CD4-positive, alpha-beta T cell treated with Interferon alpha-2 for 1 hour (primary cell): ENCODE data around the gene OR10J5.
"Not testable (repeated sequence)": the region's sequence is repeated elsewhere in the genome, so short reads cannot be mapped to it uniquely, and the experiment has no call there.

Experiments
- DNase-seq, 2 donors: peaks; one replicate each; pipeline ENCODE4 v3.0.0-alpha.2; 2020 to 2022

The OR10J5 gene, protein sequence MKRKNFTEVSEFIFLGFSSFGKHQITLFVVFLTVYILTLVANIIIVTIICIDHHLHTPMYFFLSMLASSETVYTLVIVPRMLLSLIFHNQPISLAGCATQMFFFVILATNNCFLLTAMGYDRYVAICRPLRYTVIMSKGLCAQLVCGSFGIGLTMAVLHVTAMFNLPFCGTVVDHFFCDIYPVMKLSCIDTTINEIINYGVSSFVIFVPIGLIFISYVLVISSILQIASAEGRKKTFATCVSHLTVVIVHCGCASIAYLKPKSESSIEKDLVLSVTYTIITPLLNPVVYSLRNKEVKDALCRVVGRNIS

DNA sequence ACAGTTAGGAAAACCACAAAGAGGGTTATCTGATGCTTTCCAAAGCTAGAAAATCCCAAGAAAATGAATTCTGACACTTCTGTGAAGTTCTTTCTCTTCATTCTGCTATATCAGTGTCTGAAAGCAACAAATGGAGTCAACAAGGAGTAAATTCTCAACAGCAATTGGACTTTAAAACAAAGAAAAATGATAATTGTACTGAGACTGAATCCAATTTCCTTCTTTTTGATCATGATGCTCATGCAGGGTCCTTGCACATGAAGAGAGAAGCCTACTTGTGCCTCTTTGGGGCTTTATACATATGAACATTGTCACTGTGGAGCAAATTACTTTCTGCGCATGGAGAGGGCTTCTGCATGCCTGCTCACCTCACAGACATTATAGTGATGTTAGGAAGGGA lies at the start of gene OR10J5:
Gene OR10J5 (minus strand): TSS at position 101 of the 400 bp plus-strand sequence. CDS start 0 bp downstream, at position 101.
- no peak for DNase-seq

DNA sequence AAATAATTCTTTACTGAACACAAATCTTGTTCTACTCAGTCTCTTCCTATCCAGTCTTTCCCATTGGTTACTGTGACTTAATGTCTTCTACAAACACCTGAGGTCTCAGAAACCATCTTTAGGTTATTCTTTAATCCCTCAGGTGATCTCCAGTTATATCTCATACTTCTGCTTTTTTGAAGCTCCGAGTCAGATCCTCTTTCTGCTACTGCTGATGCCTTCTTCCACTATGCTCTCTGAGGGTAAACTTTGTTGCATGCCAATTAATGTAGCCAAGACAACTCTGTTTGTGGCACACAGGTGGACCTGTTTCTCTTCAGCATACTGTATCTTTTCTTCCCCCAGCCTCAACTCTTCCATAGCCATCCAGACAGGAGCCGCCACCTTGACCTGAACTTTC lies 48.7 kb upstream of the OR10J5 start:
- DNase-seq = no peak

DNA sequence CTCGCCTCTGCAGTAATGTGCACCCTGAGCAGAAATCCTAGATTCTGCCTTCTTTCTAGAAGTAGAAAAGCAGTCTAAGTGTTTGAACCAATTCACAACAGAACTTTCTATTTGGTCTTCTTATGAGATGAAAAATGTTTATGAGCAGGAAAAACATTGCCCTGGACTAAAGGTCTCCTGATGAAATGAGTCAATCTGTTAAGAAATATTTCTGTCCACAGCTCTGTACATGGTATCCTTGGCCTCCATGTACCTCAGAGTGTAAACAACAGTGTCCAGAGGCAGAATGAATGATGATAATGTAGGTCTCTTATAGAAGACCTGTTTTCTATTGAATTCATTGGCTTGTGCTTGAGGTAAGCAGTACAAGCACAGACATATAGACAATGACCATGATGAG lies 45.6 kb upstream of the OR10J5 start:
- no peak for DNase-seq

DNA sequence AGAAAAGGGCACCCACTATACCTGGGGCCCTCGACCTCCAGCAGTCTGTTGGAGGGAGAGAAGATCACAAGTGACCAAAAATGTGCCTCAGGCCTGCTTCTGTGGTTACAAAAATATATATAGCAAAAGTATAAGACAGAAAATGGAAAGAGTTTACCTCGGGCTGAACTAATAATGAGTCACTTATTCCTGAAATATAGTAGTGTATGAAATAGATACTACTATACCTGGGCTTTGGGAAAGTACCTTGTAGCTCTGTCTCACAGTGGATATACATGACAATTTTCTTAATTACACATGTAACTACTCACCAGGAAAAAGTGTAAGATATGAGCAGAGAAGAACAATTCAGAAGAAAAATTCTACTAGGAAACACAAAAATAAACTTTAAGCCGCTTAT lies 44.5 kb upstream of the OR10J5 start:
- DNase-seq = no peak

DNA sequence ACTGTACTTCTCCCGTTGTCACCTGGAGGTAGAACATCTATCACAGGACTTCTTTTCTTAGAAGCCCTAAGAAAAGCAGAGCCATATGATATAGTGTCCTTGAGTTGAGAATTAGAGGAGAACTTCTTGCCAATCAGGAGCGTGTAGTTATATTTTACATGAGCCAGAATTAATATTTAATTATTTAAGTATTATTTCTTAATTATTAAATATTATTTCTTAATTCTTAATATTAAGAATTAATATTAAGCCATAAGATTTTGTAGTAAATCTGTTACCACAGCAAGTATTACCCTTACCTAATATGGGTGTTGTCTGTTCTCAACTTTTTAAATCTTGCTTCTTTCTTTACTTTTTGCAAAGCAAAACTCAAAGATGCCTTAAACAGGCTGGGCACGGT lies 41.6 kb upstream of the OR10J5 start:
- no peak for DNase-seq

DNA sequence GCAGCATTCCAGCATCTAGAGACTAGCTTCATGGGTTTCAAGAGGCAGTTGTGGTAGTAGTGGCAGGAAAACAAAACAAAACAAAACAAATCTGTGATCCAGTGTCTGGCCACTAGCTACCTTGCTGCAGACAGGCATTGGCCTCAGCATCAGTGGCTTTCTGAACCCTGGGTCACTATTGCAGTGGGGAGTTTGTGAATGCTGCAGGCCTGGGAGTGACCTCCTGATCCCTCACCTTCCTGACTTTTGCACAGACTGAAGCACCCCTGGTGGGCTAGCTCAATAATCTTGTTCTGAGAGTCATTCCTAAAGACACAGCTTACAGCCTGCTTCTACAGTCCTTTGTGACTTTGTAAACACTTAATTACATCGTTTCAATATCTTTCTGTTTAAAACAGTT lies 26.9 kb upstream of the OR10J5 start:
- DNase-seq = no peak

DNA sequence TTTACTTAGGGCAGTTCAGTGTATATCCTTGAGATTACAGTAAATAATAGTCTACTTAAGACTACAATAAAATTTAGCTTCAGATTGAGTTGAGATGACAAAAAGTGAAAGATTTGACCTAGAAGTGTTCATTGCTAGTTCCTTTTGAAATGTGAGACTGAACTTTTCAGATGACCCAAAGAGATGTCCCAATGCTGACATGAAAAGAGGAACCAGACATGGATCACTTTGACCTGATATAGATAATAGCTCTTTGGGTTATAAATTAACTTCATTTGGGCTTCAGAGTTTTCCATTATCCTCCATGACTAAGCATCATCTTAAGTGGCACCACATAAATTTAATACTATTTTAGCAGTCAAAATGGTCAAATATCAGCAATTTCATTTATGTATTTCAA lies 25.7 kb upstream of the OR10J5 start:
- DNase-seq = no peak

DNA sequence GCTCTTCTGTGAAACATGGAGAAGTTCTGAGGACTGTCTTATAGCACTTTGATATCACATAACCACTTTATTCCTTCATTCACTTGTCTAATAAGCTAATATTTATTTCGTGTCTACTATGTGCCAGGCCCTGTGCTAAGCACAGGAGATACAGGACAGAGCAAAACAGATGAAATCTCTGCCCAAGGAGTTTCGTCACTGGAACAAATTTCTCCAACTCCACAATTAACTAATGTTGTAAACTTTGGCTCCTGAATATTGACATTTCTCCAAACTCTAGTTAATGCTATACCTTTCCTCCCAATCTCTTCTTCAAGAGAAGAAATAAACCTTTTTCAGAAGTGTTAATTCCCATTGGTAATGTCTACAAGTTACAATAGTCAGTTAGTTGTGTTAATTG lies 24.8 kb upstream of the OR10J5 start:
- DNase-seq = no peak

DNA sequence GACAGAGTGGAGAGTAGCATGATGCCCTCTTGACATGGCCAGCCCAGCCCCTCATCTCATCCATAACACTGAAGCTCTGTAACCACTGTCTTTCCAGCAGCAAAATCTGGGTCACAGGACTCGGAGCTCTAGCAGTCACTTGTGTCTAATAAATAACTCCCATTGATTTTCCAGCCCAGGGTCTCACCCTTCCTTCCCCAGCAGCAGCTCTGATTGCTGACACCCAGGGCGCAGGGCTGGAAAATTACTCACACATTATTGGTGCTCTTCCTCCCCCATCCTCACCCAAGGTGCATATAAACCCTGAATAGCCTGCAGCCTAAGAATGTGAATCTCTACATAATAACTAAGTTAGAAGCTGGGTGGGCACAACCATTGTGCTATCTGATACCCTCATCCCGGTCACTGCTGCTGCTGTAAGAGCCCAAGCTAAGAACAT lies 21.1 kb upstream of the OR10J5 start:
- DNase-seq = no peak

DNA sequence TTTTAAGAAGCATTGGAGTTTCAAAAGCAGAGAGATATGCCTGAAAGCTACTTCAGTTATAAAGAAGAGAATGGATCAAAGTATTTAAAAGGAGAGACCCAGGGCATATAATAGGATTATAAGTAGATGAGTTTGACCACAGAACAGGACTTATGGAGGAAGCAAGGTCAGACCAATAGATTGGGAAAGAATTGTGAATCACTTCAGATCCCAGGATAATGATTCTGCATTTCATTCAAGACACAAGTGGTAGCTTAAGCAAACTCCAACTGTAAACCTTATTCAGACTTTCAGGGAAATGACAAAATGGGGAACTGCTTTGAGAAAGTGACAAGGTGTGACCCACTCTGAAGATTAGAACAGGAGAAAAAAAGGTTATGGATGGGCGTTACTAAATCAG lies 18.9 kb upstream of the OR10J5 start:
- no peak for DNase-seq

DNA sequence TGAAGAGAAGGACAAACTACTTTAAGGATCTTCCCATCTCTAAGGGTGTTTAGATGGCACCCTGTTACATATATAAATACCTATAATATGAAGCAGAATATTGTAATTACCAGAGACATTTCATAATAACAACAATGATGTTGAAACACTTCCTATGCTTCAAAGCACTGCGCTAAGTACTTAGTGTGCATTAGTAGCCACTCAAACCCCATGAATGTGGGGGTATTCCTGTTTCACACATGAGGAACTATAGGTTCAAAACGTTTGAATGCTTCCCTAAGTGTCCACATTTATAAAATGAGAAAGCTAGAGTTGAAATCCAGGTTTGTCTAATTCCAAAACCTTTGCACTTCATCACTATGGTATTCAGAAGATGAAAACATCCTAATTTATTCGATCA lies 18.5 kb upstream of the OR10J5 start:
- DNase-seq = no peak

DNA sequence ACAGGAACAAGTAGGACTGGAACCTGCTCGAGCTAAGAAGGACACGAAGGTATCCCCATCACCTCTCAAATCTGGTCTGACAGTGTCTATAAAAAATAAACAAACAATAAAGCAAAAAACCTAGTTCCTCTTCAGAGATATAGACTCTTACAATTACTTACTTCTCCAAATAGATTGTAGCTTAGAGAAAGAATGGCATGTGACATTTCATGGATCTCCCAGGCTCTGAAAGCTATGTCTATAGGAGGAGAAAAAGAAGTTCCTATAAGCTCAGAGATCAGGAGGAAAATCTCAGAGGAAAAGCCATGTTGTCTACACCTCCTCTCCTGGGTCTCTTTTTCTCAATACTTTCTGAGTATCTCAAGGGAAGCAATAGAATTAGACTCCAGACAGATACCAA lies 12.3 kb upstream of the OR10J5 start:
- DNase-seq = no peak

DNA sequence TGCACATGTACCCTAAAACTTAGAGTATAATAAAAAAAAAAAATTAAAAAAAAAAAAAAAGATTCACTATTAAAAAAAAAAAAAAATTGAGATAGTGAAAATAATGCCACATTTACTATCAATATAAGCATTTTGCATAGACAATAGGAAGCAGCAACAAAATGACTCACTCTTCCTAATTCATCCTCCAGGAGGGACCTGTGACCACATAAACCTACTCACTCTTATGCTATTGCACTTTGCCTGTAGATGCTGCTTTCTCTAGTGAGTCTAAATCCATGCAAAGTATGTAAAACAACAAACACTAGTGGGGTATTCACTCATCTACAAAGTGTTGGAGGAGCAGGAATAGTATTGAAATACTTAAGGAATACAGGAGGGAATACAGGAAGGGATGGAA lies 2.9 kb downstream of the OR10J5 start:
- no peak for DNase-seq

DNA sequence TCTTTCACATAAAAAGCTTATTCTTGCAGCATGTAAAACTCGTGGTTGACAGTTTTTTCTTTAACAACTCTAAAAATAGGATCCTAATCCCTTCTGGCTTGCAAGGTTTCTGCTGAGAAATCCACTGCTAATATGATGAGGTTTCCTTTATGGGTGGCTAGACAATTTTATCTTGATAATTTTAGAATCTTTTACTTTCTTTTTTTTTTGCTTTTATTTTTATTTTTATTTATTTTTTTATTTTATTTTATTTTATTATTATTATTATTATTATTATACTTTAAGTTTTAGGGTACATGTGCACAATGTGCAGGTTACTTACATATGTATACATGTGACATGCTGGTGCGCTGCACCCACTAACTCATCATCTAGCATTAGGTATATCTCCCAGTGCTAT lies 11.0 kb downstream of the OR10J5 start:
- not testable (repeated sequence) for DNase-seq

DNA sequence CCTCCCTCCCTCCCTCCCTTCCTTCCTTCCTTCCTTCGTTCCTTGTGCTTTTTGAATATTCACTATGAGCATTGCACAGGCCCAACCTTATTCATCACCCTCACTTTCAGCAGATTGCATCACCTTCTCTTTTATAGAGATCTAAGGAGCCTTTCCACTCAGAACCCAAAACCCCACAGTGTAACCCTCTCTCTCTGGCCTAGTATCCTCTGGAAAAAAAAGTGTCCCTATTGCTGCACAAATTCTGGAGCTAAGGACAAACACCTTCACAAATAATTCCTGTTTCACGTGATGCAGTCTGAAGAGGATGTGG lies 25.6 kb downstream of the OR10J5 start:
- no peak for DNase-seq

DNA sequence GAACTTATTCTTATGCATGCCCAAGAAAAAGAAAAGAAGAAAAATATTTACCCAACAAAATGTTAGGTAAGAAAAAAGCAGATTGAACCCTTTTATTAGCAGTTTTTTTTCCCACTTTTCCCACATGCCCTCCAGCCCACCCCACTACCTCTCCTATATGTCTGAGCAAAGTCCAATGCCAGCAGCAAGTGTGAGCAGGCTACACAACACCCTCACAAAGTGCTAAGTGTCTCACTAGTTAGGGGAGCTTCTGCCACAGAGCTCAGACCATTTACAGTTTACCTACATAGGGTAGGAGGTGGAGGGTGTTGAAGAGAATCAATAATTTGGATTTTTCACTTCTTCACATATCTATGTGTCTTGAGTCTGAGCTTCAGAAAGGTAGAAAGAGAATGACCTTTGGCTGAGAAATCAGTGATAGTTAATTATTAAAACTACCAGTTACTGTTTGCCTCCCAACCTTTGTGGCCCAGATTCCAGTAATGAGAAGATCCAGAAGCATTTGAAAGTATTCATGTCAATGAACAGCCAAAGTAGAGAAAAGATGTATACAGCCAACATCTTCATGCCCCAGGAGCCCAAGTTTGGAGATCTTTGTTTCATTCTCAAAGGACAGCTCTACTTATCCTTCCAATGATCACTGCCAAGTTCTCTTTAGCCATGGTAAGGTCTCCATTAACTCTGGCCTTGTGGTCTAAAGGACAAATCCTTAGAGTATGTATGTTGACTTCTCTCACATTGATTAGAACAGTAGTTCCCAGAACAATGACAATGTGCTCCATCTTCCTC lies 26.2 kb downstream of the OR10J5 start:
- no peak for DNase-seq

DNA sequence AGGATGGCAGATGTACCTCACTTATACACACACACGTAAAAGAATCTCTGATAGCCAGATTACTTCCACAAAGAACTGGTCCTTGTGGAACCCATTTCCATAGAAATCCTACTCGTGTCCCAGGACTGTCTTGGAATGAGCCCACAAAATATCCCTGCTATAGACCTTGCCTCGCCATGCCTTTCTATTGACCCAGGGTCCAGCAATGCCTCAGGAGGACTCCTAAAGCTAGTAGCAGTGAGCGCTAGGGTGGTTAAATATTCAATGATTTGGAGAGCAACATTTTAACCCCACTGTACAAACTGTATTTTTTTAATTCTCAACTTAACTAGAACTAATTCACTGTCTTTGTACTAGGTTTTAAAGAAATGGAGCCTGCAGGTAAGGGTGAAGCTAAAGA lies 26.9 kb downstream of the OR10J5 start:
- no peak for DNase-seq

DNA sequence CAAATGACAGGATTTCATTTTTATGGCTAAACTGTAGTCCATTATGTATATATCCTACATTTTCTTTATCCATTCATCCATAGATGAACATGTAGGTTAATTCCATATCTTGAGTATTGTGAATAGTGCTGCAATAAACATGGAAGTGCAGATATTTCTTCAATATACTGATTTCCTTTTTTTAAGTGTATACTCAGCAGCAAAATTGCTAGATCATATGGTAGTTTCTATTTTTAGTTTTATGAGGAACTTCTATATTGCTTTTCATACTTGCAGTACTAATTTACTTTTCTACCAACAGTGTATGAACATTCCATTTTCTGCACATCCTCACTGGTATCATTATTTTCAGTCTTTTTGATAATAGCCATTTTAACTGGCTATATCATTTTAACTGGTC lies 30.1 kb downstream of the OR10J5 start:
- no peak for DNase-seq

DNA sequence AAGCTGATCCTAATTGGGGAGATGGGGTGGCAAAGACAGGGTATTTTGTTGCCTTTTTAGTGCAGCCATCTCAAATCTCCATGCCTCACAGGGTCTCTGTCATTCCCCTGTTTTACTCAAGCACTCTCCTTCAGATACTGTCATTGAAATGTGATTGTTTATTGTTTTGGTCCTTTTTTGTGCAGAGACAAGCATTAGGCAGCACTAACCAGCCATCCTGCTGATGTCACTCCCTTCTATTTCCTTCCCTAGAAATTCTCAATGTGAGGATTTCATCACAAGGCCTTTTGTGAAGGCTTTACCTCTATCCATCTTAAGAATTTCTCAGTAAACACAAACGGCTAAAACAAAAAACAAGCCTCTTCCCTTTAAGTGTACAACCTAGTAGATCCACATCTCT lies 34.7 kb downstream of the OR10J5 start:
- no peak for DNase-seq

DNA sequence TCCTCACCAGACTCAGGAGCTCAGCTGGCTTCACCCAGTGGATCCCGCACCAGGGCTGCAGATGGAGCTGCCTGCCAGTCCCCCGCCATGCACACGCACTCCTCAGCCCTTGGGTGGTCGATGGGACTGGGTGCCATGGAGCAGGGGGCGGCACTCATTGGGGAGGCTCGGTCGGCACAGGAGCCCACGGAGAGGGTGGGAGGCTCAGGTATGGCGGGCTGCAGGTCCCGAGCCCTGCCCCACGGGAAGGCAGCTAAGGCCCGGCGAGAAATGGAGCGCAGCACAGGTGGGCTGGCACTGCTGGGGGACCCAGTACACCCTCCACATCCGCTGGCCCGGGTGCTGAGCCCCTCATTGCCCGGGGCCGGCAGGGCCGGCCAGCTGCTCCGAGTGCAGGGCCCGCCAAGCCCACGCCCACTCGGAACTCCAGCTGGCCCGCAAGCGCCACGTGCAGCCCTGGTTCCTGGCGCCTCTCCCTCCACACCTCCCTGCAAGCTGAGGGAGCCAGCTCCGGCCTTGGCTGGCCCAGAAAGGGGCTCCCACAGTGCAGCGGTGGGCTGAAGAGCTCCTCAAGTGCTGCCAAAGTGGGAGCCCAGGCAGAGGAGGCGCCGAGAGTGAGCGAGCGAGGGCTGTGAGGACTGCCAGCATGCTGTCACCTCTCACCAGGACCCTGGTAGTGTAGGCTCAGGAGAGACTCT lies 41.1 kb downstream of the OR10J5 start:
- not testable (repeated sequence) for DNase-seq

DNA sequence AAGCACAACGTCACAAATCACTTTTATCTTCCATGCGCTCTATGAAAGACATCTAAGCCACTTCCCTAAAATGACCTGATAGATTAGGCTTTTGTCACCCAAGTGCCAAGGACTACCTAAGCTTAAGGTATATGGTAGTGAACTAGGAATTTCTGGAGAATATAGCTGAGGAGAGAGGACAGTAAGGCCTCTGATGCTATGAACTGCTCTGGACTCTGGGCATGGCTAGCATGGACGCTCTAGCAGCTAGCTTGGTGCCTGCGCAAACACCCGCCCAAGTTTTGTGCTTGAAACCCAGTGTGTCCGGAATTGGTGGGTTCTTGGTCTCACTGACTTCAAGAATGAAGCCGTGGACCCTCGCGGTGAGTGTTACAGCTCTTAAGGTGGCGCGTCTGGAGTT lies 42.5 kb downstream of the OR10J5 start:
- DNase-seq = no peak

DNA sequence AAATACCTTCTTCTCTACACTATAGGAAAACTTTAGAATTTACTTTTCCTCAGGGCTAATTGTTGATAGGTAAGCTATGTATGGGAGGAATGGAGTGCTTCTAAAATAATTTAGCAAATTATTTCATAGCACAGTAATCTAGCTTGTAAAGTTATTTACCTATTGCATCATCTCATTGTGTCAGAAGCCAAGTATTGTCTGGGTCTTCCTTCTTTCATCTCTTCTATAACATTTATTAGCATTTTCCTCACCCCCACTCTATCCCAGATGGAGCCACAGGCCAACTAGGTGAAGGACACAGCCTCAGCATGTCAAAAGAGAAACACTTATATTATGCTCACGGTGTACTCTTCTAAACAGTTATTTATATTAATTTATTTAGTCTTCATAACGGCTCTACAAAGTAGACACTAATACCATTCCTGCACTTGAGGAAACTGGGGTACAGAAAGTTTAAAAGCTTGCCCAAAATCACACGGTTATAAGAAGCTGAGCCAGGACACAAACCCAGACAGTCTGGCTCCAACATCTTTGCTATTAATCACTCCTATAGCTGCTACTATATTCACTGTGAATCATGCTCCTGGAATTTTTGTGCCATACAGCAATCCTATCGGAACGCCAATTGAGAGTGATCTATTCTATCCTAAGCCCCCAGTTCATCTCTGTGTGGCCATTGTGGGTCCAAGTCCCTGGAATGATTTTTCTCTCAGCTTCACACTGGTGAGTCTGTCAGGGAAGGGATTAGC lies 43.1 kb downstream of the OR10J5 start:
- DNase-seq = no peak
